Measurements from ENCODE around the gene OCSTAMP.
A peak's percentile ranks its signal among the peaks of the same experiment; 100 is the strongest.

The OCSTAMP gene

GRCh38 chr20:46573234-46573633 lies 22.8 kb upstream of the OCSTAMP start:
- no peak for DNase-seq

- no peak for DNase-seq
Observed at GRCh38 chr20:46572790-46573189, 22.3 kb upstream of the OCSTAMP start.

GRCh38 chr20:46572153-46572552 lies 21.7 kb upstream of the OCSTAMP start:
- no peak for DNase-seq

GRCh38 chr20:46571418-46571817 lies 21.0 kb upstream of the OCSTAMP start:
- no peak for DNase-seq

GRCh38 chr20:46570956-46571355 lies 20.5 kb upstream of the OCSTAMP start:
- no peak for DNase-seq

- DNase-seq = no peak
Observed at GRCh38 chr20:46569961-46570360, 19.5 kb upstream of the OCSTAMP start.

GRCh38 chr20:46568570-46569129 lies 18.2 kb upstream of the OCSTAMP start:
- no peak for DNase-seq

- DNase-seq = no peak
Observed at GRCh38 chr20:46566125-46566524, 15.7 kb upstream of the OCSTAMP start.

- DNase-seq = no peak
Observed at GRCh38 chr20:46564241-46564957, 13.9 kb upstream of the OCSTAMP start.

- no peak for DNase-seq
Observed at GRCh38 chr20:46563860-46564221, 13.4 kb upstream of the OCSTAMP start.

GRCh38 chr20:46563170-46563859 lies 12.9 kb upstream of the OCSTAMP start:
- no peak for DNase-seq

GRCh38 chr20:46562373-46563169 lies 12.1 kb upstream of the OCSTAMP start:
- DNase-seq = peak; percentile 58

- DNase-seq = no peak
Observed at GRCh38 chr20:46562009-46562372, 11.5 kb upstream of the OCSTAMP start.

- DNase-seq = no peak
Observed at GRCh38 chr20:46559685-46560440, 9.4 kb upstream of the OCSTAMP start.

- no peak for DNase-seq
Observed at GRCh38 chr20:46559001-46559400, 8.5 kb upstream of the OCSTAMP start.

- DNase-seq = no peak
Observed at GRCh38 chr20:46558511-46558959, 8.1 kb upstream of the OCSTAMP start.

GRCh38 chr20:46557231-46557956 lies 6.9 kb upstream of the OCSTAMP start:
- DNase-seq = no peak

GRCh38 chr20:46555370-46555956 lies 5.0 kb upstream of the OCSTAMP start:
- no peak for DNase-seq

GRCh38 chr20:46554828-46555227 lies 4.4 kb upstream of the OCSTAMP start:
- no peak for DNase-seq

- no peak for DNase-seq
Observed at GRCh38 chr20:46553926-46554325, 3.5 kb upstream of the OCSTAMP start.

All from activated gamma-delta T cell treated with Interleukin-2 at 50 U/mL for 16 hours (primary cell).